HUES6 (cell line): Measurements from ENCODE around the gene NECTIN2.

Experiments
- H3K27ac ChIP-seq: 2 replicates; pipeline ENCODE4 v1.7.0; 2013; ENCODE audit warnings: low read depth, mild to moderate bottlenecking, low read length, inconsistent platforms
- H3K27me3 ChIP-seq: 2 replicates; pipeline ENCODE4 v1.6.1; 2013; ENCODE audit warnings: low read length; ENCODE audit not compliant: control insufficient read depth, insufficient read depth
- H3K36me3 ChIP-seq: 2 replicates; pipeline ENCODE4 v1.6.1; 2013; ENCODE audit warnings: low read length; ENCODE audit not compliant: control insufficient read depth, insufficient read depth
- H3K4me1 ChIP-seq: 2 replicates; pipeline ENCODE4 v1.6.1; 2013; ENCODE audit warnings: low read length; ENCODE audit not compliant: control insufficient read depth, insufficient read depth
- H3K4me3 ChIP-seq: 2 replicates; pipeline ENCODE4 v1.5.1; 2013; ENCODE audit warnings: low read depth, low read length
- H3K9ac ChIP-seq: one replicate; pipeline ENCODE4 v1.6.1; 2013; ENCODE audit warnings: mild to moderate bottlenecking, low read length
- H3K9me3 ChIP-seq: 2 replicates; pipeline ENCODE4 v1.6.1; 2013; ENCODE audit warnings: low read depth, low read length; ENCODE audit not compliant: control insufficient read depth, insufficient read depth

Gene NECTIN2

GRCh38 chr19:44840811-44841210 is 5.3 kb upstream of the NECTIN2 start:
- H3K9me3 ChIP-seq: no peaks in the 10 kb centered on the region
- no peak overlapping the region for H3K9ac ChIP-seq
- H3K27me3 ChIP-seq: peaks cover 3% of the 10 kb centered on the region
- no peak overlapping the region for H3K27ac ChIP-seq
- H3K36me3 ChIP-seq: no peaks in the 10 kb centered on the region
- no peak overlapping the region for H3K4me3 ChIP-seq
- H3K4me1 ChIP-seq: peaks cover 8% of the 10 kb centered on the region; the same call in 1 of the 2 replicates

GRCh38 chr19:44841231-44841630 is 4.9 kb upstream of the NECTIN2 start:
- H3K27ac ChIP-seq: no peak overlapping the region
- H3K27me3 ChIP-seq: peaks cover 3% of the 10 kb centered on the region

DNA sequence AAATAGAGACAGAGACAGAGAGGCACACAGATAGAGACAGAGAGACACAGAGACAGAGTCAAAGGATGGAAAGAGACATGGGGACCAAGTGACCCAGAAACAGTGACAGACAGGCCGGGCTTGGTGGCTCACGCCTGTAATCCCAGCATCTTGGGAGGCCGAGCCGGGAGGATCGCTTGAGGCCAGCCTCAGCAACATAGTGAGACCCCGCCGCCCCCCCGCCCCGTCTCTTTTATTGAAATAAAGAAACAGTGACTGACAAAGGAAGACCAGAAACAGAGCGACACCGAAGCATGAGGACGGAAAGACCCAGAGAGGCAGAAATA is 848 bp upstream of the NECTIN2 start:
- H3K9ac ChIP-seq: peak overlapping the region; percentile 61
- H3K4me1 ChIP-seq: peaks cover 18% of the 10 kb centered on the region
- H3K9me3 ChIP-seq: no peaks in the 10 kb centered on the region
- peak overlapping the region; percentile 85 for H3K4me3 ChIP-seq
- H3K27me3 ChIP-seq: peaks cover 3% of the 10 kb centered on the region
- no peak overlapping the region for H3K27ac ChIP-seq
- no peaks in the 10 kb centered on the region for H3K36me3 ChIP-seq

More at GRCh38 chr19:44841231-44841630, 4.9 kb upstream of the NECTIN2 start:
- Histone ChIP-seq H3K9ac (no peak overlapping the region), H3K9me3 (no peaks in the 10 kb centered on the region), H3K36me3 (no peaks in the 10 kb centered on the region), H3K4me3 (no peak overlapping the region), H3K4me1 (peaks cover 8% of the 10 kb centered on the region; the same call in 1 of the 2 replicates)

- Histone ChIP-seq H3K27ac (peak overlapping the region; percentile 99), H3K4me1 (peaks cover 24% of the 10 kb centered on the region), H3K27me3 (peaks cover 3% of the 10 kb centered on the region), H3K9me3 (no peaks in the 10 kb centered on the region), H3K4me3 (peak overlapping the region; percentile 80), H3K9ac (peak overlapping the region; percentile 97), H3K36me3 (peaks cover 4% of the 10 kb centered on the region)
These were observed 502 bp downstream of the NECTIN2 start for GRCh38 chr19:44846455-44847143.

DNA sequence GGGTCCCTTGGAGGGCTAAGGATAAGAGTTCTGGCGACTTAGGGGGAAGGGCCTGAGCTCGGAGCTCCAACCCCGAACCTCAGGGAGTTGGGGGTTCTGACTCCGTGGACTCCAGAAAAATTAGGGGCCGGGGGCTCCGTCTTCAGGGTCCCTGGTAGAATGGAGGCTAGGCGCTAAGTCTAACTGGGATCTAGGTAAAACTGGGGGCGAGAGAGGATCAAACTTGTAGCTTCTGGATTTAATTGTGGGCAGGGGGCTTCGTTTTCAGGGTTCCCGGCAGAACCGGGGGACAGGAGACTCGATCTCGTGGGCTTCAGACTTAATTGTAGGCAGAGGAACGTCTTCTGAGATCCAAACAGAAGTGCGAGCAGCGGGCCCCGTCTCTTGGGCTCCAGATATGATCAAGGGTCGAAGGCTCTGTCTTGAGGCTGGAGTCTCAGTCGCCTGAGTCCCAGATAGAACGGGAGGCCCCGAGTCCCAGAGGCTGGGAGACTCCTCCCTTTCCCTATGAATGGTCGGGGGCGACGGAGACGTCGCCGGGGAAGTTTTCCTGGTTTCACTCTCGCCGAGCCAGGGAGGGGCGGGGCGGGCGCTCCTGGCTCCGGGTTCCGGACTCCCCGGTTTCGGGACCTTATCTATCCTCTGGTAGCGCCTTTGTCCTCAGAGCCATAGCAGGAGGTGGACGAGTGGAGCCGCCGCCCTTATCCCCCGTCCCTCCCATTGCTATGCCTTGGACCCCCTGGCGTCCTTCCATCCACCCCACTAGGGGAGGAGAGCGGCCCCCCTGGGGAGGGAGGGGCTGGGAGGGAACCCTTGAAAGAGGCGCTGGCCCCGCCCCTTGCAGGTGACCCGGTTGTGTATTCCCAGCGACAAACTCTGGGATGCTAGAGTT is 1.3 kb downstream of the NECTIN2 start:
- Histone ChIP-seq H3K27ac (peak overlapping the region; percentile 99), H3K4me1 (peaks cover 24% of the 10 kb centered on the region), H3K4me3 (peak overlapping the region; percentile 80), H3K9me3 (no peaks in the 10 kb centered on the region), H3K27me3 (peaks cover 3% of the 10 kb centered on the region), H3K9ac (peak overlapping the region; percentile 97), H3K36me3 (peaks cover 5% of the 10 kb centered on the region)

- Histone ChIP-seq H3K9ac (peak overlapping the region; percentile 97), H3K36me3 (peaks cover 5% of the 10 kb centered on the region), H3K27me3 (peaks cover 3% of the 10 kb centered on the region), H3K9me3 (no peaks in the 10 kb centered on the region), H3K4me1 (peaks cover 24% of the 10 kb centered on the region), H3K27ac (peak overlapping the region; percentile 99; the same call in 1 of the 2 replicates), H3K4me3 (peak overlapping the region; percentile 80)
These were observed 2.1 kb downstream of the NECTIN2 start for GRCh38 chr19:44848036-44848811.

DNA sequence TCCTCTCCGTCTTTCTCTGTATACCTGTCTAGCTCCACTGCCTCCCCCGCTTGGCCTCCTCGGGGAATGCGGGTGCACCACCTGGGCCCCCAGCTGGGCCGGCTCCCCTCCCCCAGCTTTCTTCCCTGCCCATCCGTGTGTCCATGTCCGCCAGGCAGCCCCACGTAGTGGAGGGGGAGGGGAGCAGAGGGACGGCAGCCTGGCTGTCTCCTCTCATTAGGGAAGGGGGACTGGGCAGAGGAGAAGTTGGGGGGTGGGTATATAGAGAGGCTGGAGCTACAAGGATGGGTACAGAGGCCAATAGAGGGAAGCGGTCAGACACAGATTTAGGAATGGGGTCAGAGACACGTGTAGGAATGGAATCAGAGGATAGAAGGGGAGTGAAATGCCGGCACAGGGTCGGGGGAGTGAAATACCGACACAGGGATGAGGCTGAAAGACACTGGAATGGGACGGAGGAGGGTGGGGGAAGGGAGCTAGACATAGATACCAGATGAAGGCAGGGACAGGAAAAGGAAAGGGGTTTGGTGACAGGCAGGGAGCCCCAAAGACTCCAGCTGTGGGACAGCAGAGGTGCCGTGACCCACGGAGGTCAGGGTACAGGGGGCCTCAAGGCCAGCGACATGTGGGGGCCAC is 2.8 kb downstream of the NECTIN2 start:
- Histone ChIP-seq H3K9ac (peak overlapping the region; percentile 97), H3K27me3 (peaks cover 3% of the 10 kb centered on the region), H3K9me3 (no peaks in the 10 kb centered on the region), H3K36me3 (peaks cover 9% of the 10 kb centered on the region), H3K27ac (peak overlapping the region; percentile 99; the same call in 1 of the 2 replicates), H3K4me3 (peak overlapping the region; percentile 80), H3K4me1 (peaks cover 24% of the 10 kb centered on the region)

- Histone ChIP-seq H3K9me3 (no peaks in the 10 kb centered on the region), H3K4me1 (peaks cover 22% of the 10 kb centered on the region), H3K27ac (no peak overlapping the region), H3K36me3 (peaks cover 17% of the 10 kb centered on the region), H3K27me3 (no peaks in the 10 kb centered on the region), H3K9ac (peak overlapping the region; percentile 26), H3K4me3 (no peak overlapping the region)
These were observed 4.6 kb downstream of the NECTIN2 start for GRCh38 chr19:44850641-44851109.

GRCh38 chr19:44851427-44851826 is 5.3 kb downstream of the NECTIN2 start:
- H3K9ac ChIP-seq: no peak overlapping the region
- H3K27me3 ChIP-seq: no peaks in the 10 kb centered on the region
- no peak overlapping the region for H3K4me3 ChIP-seq
- no peaks in the 10 kb centered on the region for H3K9me3 ChIP-seq
- peaks cover 24% of the 10 kb centered on the region for H3K36me3 ChIP-seq
- no peak overlapping the region for H3K27ac ChIP-seq
- peaks cover 26% of the 10 kb centered on the region for H3K4me1 ChIP-seq

- H3K36me3 ChIP-seq: peaks cover 51% of the 10 kb centered on the region
- no peak overlapping the region for H3K27ac ChIP-seq
- peaks cover 13% of the 10 kb centered on the region for H3K4me1 ChIP-seq
These were observed 9.5 kb downstream of the NECTIN2 start for GRCh38 chr19:44855606-44856005.

More at GRCh38 chr19:44855606-44856005, 9.5 kb downstream of the NECTIN2 start:
- Histone ChIP-seq H3K9me3 (no peaks in the 10 kb centered on the region), H3K9ac (no peak overlapping the region), H3K4me3 (no peak overlapping the region), H3K27me3 (no peaks in the 10 kb centered on the region)
